Kidney (tissue), 14 donors: ENCODE data around the gene MAPT. TPM values are rescaled to one million over a fixed set of nuclear protein-coding genes. Genes with fewer than 3 reads are reported as not detected.

Source experiments
- DNase-seq, 5 donors: peaks; one replicate each; pipeline ENCODE4 v3.0.0-alpha.2; 2013 to 2020
- FAIRE-seq: peaks from 2 replicates; lab custom pipeline; 2012; peaks lifted over from hg19 to GRCh38; lab: Jason Lieb, UNC
- H3K27ac ChIP-seq, 2 donors: one replicate each; pipeline ENCODE4 v1.7.0; 2013; ENCODE audit warnings: low read depth in 2 of 2, low read length in 2 of 2, inconsistent platforms in 1 of 2
- H3K27me3 ChIP-seq: one replicate; pipeline ENCODE4 v1.7.1; 2013; ENCODE audit warnings: low read length, inconsistent platforms; ENCODE audit not compliant: control insufficient read depth, insufficient read depth
- H3K36me3 ChIP-seq, 3 donors: one replicate each; pipeline versions ENCODE4 v1.7.0 to v1.7.1; 2013; ENCODE audit warnings: low read length in 3 of 3, control low read depth in 1 of 3, inconsistent platforms in 1 of 3; ENCODE audit not compliant: insufficient read depth in 3 of 3, control insufficient read depth in 2 of 3
- H3K4me1 ChIP-seq, 3 donors: one replicate each; pipeline versions ENCODE4 v1.7.0 to v1.7.1; 2013; ENCODE audit warnings: low read length in 3 of 3, inconsistent platforms in 1 of 3, low read depth in 1 of 3; ENCODE audit not compliant: control insufficient read depth in 2 of 3, insufficient read depth in 2 of 3
- H3K4me3 ChIP-seq, 3 donors: one replicate each; pipeline versions ENCODE4 v1.7.0 to v1.8.1; 2013; ENCODE audit warnings: low read length in 3 of 3, control low read depth in 1 of 3, inconsistent platforms in 1 of 3
- H3K9ac ChIP-seq, 3 donors: one replicate each; pipeline versions ENCODE4 v1.7.0 to v1.7.1; 2013; ENCODE audit warnings: low read length in 3 of 3, control low read depth in 1 of 3, inconsistent platforms in 1 of 3
- H3K9me3 ChIP-seq, 3 donors: one replicate each; pipeline versions ENCODE4 v1.7.0 to v1.7.1; 2013; ENCODE audit warnings: low read length in 3 of 3, control low read depth in 1 of 3, inconsistent platforms in 1 of 3; ENCODE audit not compliant: control insufficient read depth in 2 of 3, insufficient read depth in 1 of 3
- CTCF ChIP-seq: IDR thresholded peaks from 3 replicates; pipeline ENCODE4 v1.5.1; 2012; ENCODE audit warnings: mild to moderate bottlenecking, moderate library complexity, borderline replicate concordance; ENCODE audit not compliant: insufficient read depth; ENCODE audit errors: extremely low read depth
- intact Hi-C: fragments of 100-400 bp; cut with DNase I; formaldehyde crosslinking; loops from one replicate; pipeline ENCODE4 v1.11.1; 2022
- polyA plus RNA-seq: library from polyadenylated mRNA; stranded (reverse); fragments of 350-450 nt; fragmentation: Illumina TruSeq; extraction: RNeasy Lipid Tissue Mini Kit (QIAGEN cat#74804); gene quantifications from one replicate; pipeline ENCODE4 v1.2.3, GENCODE V29; 2014; ENCODE audit warnings: low read depth, low replicate concordance; ENCODE audit not compliant: insufficient read depth
- total RNA-seq: library from RNA; stranded (reverse); fragmentation: NEBNext Ultra II Directional; extraction: Animal tissue kit (Norgen Biotek cat#: 25700); gene quantifications from one replicate; pipeline ENCODE4 v1.2.1, GENCODE V29; 2021
- donor health status: control.
- donor health status: control.
- donor health status: control.
- donor health status: control.
- donor health status: control.
- donor health status: DM: yes; HTN: yes; CAD: no.
- donor health status: Normal renal cell carcinoma (clear cell type).

Gene MAPT
- total and polyA plus RNA-seq, 2 donors from 2014 or later: 2.9 to 15.4 TPM

- H3K4me1 ChIP-seq: no peaks in the 10 kb centered on the region
- peak in 1 of 5 donors; percentile 9 for DNase-seq
- no peaks in the 10 kb centered on the region for H3K9me3 ChIP-seq
- no peak overlapping the region for H3K27ac ChIP-seq
- H3K4me3 ChIP-seq: no peak overlapping the region
- no peak for TF ChIP-seq CTCF
- no peak for FAIRE-seq
- no peaks in the 10 kb centered on the region for H3K27me3 ChIP-seq
- intact Hi-C loops: no loop called here
- peaks cover 6 to 30% (median 18%) of the 10 kb centered on the region in 3 donors for H3K36me3 ChIP-seq
- H3K9ac ChIP-seq: no peak overlapping the region
These were observed 133.0 kb downstream of the MAPT start for GRCh38 chr17:46027048-46027975.

DNA sequence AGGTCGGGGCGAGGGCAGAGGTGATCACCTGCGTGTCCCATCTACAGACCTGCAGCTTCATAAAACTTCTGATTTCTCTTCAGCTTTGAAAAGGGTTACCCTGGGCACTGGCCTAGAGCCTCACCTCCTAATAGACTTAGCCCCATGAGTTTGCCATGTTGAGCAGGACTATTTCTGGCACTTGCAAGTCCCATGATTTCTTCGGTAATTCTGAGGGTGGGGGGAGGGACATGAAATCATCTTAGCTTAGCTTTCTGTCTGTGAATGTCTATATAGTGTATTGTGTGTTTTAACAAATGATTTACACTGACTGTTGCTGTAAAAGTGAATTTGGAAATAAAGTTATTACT lies 133.6 kb downstream of the MAPT start:
- Histone ChIP-seq H3K27me3 (no peaks in the 10 kb centered on the region), H3K9ac (no peak overlapping the region), H3K4me1 (no peaks in the 10 kb centered on the region), H3K9me3 (no peaks in the 10 kb centered on the region), H3K4me3 (no peak overlapping the region), H3K27ac (no peak overlapping the region), H3K36me3 (peaks cover 8 to 36% (median 22%) of the 10 kb centered on the region in 3 donors)
- no peak for FAIRE-seq
- no peak for TF ChIP-seq CTCF
- intact Hi-C loops: no loop called here
- no peak for DNase-seq

DNA sequence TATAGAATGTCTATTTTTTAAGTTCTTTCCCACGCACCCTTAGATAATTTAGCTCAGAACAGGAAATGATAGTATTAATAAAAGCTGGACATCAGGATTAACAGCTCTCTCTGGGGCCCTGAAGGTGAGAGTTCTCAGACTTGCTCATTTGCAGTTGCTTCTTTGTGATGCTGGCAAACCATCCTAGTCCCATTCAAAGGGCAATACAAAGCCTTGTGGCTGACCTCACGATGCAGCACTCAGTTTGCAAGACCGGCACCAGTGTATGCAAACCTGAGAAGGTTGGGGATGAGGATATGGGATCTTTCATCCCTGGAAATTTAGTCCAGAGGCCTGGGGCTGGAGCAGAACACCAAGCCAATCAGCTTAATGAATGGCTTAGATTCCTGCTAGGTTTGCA lies 134.0 kb downstream of the MAPT start:
- no peak for FAIRE-seq
- H3K36me3 ChIP-seq: peaks cover 11 to 40% (median 26%) of the 10 kb centered on the region in 3 donors
- H3K27ac ChIP-seq: no peak overlapping the region

More for the DNA sequence above, 134.0 kb downstream of the MAPT start:
- H3K4me3 ChIP-seq: no peak overlapping the region
- TF ChIP-seq CTCF: no peak
- H3K9me3 ChIP-seq: no peaks in the 10 kb centered on the region
- intact Hi-C loops: no loop called here
- DNase-seq: no peak
- no peaks in the 10 kb centered on the region for H3K4me1 ChIP-seq
- no peak overlapping the region for H3K9ac ChIP-seq
- no peaks in the 10 kb centered on the region for H3K27me3 ChIP-seq
